HL-60 (cell line): ENCODE results near the gene SLC4A5.

Source experiments
- DNase-seq, 2 experiments: peaks; one replicate each; pipeline ENCODE4 v3.0.0-alpha.2; 2010 to 2020; ENCODE audit warnings: low read depth in 1 of 2, low spot score in 1 of 2
- H3K27ac ChIP-seq: fragments of 250-450 bp; sonication (Bioruptor Pico); replicated peaks from 2 replicates; pipeline ENCODE4 v1.5.1; 2020; ENCODE audit warnings: mild to moderate bottlenecking, moderate library complexity
- H3K27me3 ChIP-seq: fragments of 250-450 bp; sonication (Bioruptor Pico); 2 replicates; pipeline ENCODE4 v1.5.1; 2021; ENCODE audit warnings: mild to moderate bottlenecking, moderate library complexity; ENCODE audit not compliant: insufficient read depth, poor library complexity, severe bottlenecking
- H3K4me3 ChIP-seq: replicated peaks from 2 replicates; pipeline ENCODE4 v1.5.1; 2011; ENCODE audit warnings: mild to moderate bottlenecking, control low read depth, low read length; ENCODE audit not compliant: insufficient read depth
- CTCF ChIP-seq: IDR thresholded peaks from one replicate; pipeline ENCODE4 v1.5.1; 2011; ENCODE audit warnings: low read length, control low read depth, inconsistent platforms; ENCODE audit not compliant: insufficient read depth
- GABPA ChIP-seq: IDR thresholded peaks from 2 replicates; pipeline ENCODE4 v1.6.1; 2012; ENCODE audit warnings: low read depth
- POLR2AphosphoS5 ChIP-seq: IDR thresholded peaks from 2 replicates; pipeline ENCODE4 v1.6.1; 2012; ENCODE audit warnings: low read depth
- REST ChIP-seq: IDR thresholded peaks from 2 replicates; pipeline ENCODE4 v1.6.1; 2012; ENCODE audit warnings: low read depth; ENCODE audit not compliant: insufficient replicate concordance
- SPI1 ChIP-seq: IDR thresholded peaks from 2 replicates; pipeline ENCODE4 v1.6.1; 2012; ENCODE audit warnings: low read depth, mild to moderate bottlenecking, borderline replicate concordance

Gene SLC4A5

GRCh38 chr2:74327199-74327598 lies 16.0 kb downstream of the SLC4A5 start:
- no peak overlapping the region for H3K27ac ChIP-seq
- no peak for TF ChIP-seq GABPA
- TF ChIP-seq CTCF: no peak
- no peak for TF ChIP-seq POLR2AphosphoS5
- TF ChIP-seq SPI1: no peak
- no peak for TF ChIP-seq REST
- H3K27me3 ChIP-seq: peaks cover 3% of the 10 kb centered on the region
- H3K4me3 ChIP-seq: no peak overlapping the region
- DNase-seq: no peak

GRCh38 chr2:74325815-74326214 lies 17.4 kb downstream of the SLC4A5 start:
- Histone ChIP-seq H3K4me3 (no peak overlapping the region), H3K27ac (no peak overlapping the region), H3K27me3 (peaks cover 3% of the 10 kb centered on the region)
- no peak for TF ChIP-seq POLR2AphosphoS5
- DNase-seq: no peak

DNA sequence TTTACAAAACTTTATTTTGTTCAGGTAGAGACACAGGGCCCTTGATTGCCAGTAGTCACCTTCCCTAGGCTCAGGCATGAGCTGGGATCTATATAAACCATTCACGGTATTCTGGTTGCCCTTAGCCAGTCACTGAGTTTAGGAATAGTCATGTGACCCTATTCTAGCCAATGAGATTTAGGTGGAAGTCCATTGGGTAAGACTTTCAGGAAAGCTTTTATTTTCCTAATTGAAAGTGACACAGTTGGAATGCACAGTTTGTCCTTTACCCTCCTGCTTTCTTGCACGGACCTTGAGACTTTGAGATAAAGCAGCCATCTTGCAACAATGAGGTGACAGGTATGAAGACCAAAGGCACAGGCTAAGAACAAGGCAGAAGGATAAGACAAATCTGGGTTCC lies 21.5 kb downstream of the SLC4A5 start:
- Histone ChIP-seq H3K27ac (no peak overlapping the region), H3K4me3 (no peak overlapping the region), H3K27me3 (peaks cover 3% of the 10 kb centered on the region)
- DNase-seq: no peak
- TF ChIP-seq SPI1 (no peak), REST (no peak), CTCF (no peak), GABPA (no peak), POLR2AphosphoS5 (no peak)

- H3K27ac ChIP-seq: no peak overlapping the region
- TF ChIP-seq REST: no peak
- TF ChIP-seq POLR2AphosphoS5: no peak
- TF ChIP-seq CTCF: no peak
- no peak for TF ChIP-seq SPI1
- TF ChIP-seq GABPA: no peak
- H3K27me3 ChIP-seq: no peaks in the 10 kb centered on the region
- no peak for DNase-seq
- H3K4me3 ChIP-seq: no peak overlapping the region
Measured at GRCh38 chr2:74317701-74318100, 25.5 kb downstream of the SLC4A5 start.
